Measurements from ENCODE around the gene MGLL. TPM values are rescaled to one million over a fixed set of nuclear protein-coding genes. Genes with fewer than 3 reads are reported as not detected.

MGLL gene
- total RNA-seq, 1 experiment from 2014 or later = 42.4 TPM

- BruUV-seq (replicated peaks) = no TSS peak
- peaks cover 7% of the 10 kb centered on the region for H3K9me3 Mint-ChIP-seq (ENCODE audit: low read depth, unreplicated experiment)
- TF ChIP-seq CTCF (IDR thresholded peaks at IDR 0.05; ENCODE audit: unreplicated experiment) = no peak
- CTCF ChIA-PET = no interaction called here
- peaks cover 30% of the 10 kb centered on the region for H3K4me1 Mint-ChIP-seq (ENCODE audit: low read depth, unreplicated experiment)
- intact Hi-C loops (cut with micrococcal nuclease; ENCODE audit: unreplicated experiment) = no loop called here
- H3K4me3 Mint-ChIP-seq (ENCODE audit: low read depth, unreplicated experiment) = no peak overlapping the region
- no peak overlapping the region for H3K27ac Mint-ChIP-seq (ENCODE audit: unreplicated experiment)
- peaks cover 7% of the 10 kb centered on the region for H3K36me3 Mint-ChIP-seq (ENCODE audit: insufficient read depth, unreplicated experiment)
- no peak for DNase-seq
- no peaks in the 10 kb centered on the region for H3K27me3 Mint-ChIP-seq (ENCODE audit: unreplicated experiment)
Observed at GRCh38 chr3:127777332-127777731, 45.0 kb downstream of the MGLL start.

- Mint-ChIP-seq H3K9me3 (ENCODE audit: low read depth, unreplicated experiment) (peaks cover 7% of the 10 kb centered on the region), H3K27ac (ENCODE audit: unreplicated experiment) (peak overlapping the region; percentile 38), H3K36me3 (ENCODE audit: insufficient read depth, unreplicated experiment) (peaks cover 7% of the 10 kb centered on the region), H3K27me3 (ENCODE audit: unreplicated experiment) (no peaks in the 10 kb centered on the region), H3K4me3 (ENCODE audit: low read depth, unreplicated experiment) (no peak overlapping the region), H3K4me1 (ENCODE audit: low read depth, unreplicated experiment) (peaks cover 30% of the 10 kb centered on the region)
- CTCF ChIA-PET = interaction anchor here (0.7 kb wide), 1 partner anchor 25 kb away, joined by 3 read pairs; no protein-coding TSS in a partner anchor
- intact Hi-C loops (cut with micrococcal nuclease; ENCODE audit: unreplicated experiment) = no loop called here
- TF ChIP-seq CTCF (IDR thresholded peaks at IDR 0.05; ENCODE audit: unreplicated experiment) = no peak
- DNase-seq = no peak
- BruUV-seq (replicated peaks) = no TSS peak
Observed at GRCh38 chr3:127776347-127776746, 46.0 kb downstream of the MGLL start.

- intact Hi-C loops (cut with micrococcal nuclease; ENCODE audit: unreplicated experiment) = no loop called here
- H3K27ac Mint-ChIP-seq (ENCODE audit: unreplicated experiment) = peak overlapping the region; percentile 38
- CTCF ChIA-PET = interaction anchor here (0.7 kb wide), 1 partner anchor 24 kb away, joined by 3 read pairs; no protein-coding TSS in a partner anchor
- H3K9me3 Mint-ChIP-seq (ENCODE audit: low read depth, unreplicated experiment) = peaks cover 7% of the 10 kb centered on the region
- H3K36me3 Mint-ChIP-seq (ENCODE audit: insufficient read depth, unreplicated experiment) = peaks cover 7% of the 10 kb centered on the region
- no TSS peak for BruUV-seq (replicated peaks)
- H3K4me3 Mint-ChIP-seq (ENCODE audit: low read depth, unreplicated experiment) = no peak overlapping the region
- no peak for DNase-seq
- no peaks in the 10 kb centered on the region for H3K27me3 Mint-ChIP-seq (ENCODE audit: unreplicated experiment)
- peaks cover 30% of the 10 kb centered on the region for H3K4me1 Mint-ChIP-seq (ENCODE audit: low read depth, unreplicated experiment)
- TF ChIP-seq CTCF (IDR thresholded peaks at IDR 0.05; ENCODE audit: unreplicated experiment) = no peak
Observed at GRCh38 chr3:127775398-127776109, 46.8 kb downstream of the MGLL start.

- no peak overlapping the region for H3K27ac Mint-ChIP-seq (ENCODE audit: unreplicated experiment)
- TF ChIP-seq CTCF (IDR thresholded peaks at IDR 0.05; ENCODE audit: unreplicated experiment) = no peak
- intact Hi-C loops (cut with micrococcal nuclease; ENCODE audit: unreplicated experiment) = no loop called here
- no peaks in the 10 kb centered on the region for H3K27me3 Mint-ChIP-seq (ENCODE audit: unreplicated experiment)
- peaks cover 7% of the 10 kb centered on the region for H3K9me3 Mint-ChIP-seq (ENCODE audit: low read depth, unreplicated experiment)
- no peak for DNase-seq
- CTCF ChIA-PET = no interaction called here
- no TSS peak for BruUV-seq (replicated peaks)
- no peak overlapping the region for H3K4me3 Mint-ChIP-seq (ENCODE audit: low read depth, unreplicated experiment)
- peaks cover 32% of the 10 kb centered on the region for H3K4me1 Mint-ChIP-seq (ENCODE audit: low read depth, unreplicated experiment)
- H3K36me3 Mint-ChIP-seq (ENCODE audit: insufficient read depth, unreplicated experiment) = peaks cover 7% of the 10 kb centered on the region
Observed at GRCh38 chr3:127774647-127775046, 47.7 kb downstream of the MGLL start.
